ENCODE data around the gene NOXO1.

GRCh38 chr16:1989209-1990100, 8.2 kb upstream of the NOXO1 start, which contains the start of gene SYNGR3:
- TF ChIP-seq TCF7 (IDR thresholded peaks at IDR 0.05; ENCODE audit: borderline replicate concordance) (no peak), NFYB (IDR thresholded peaks at IDR 0.05; ENCODE audit: insufficient read depth, low read depth, low read length) (no peak), SP1 (IDR thresholded peaks at IDR 0.05; ENCODE audit: low read depth, low read length) (no peak), BHLHE40 (IDR thresholded peaks at IDR 0.05; ENCODE audit: borderline replicate concordance in 1 of 2, low read depth in 2 of 2, low read length in 1 of 2) (no peak), CHD4 (IDR thresholded peaks at IDR 0.05) (no peak), REST (IDR thresholded peaks at IDR 0.05; ENCODE audit: low read depth, low read length) (no peak), CTCF (IDR thresholded peaks at IDR 0.05 in 2 of 3, conservative IDR thresholded peaks at IDR 0.05 in 1 of 3; ENCODE audit: control insufficient read depth in 2 of 3, extremely low read depth in 1 of 3, insufficient read depth in 1 of 3, low read depth in 3 of 3, low read length in 3 of 3) (no peak), MAX (IDR thresholded peaks at IDR 0.05; ENCODE audit: low read depth, low read length) (no peak), FOXK2 (IDR thresholded peaks at IDR 0.05) (no peak), MEF2A (IDR thresholded peaks at IDR 0.05; ENCODE audit: insufficient read depth, low read depth, low read length) (no peak), TAF1 (IDR thresholded peaks at IDR 0.05; ENCODE audit: borderline replicate concordance, low read depth, low read length) (no peak), POU2F2 (IDR thresholded peaks at IDR 0.05; ENCODE audit: borderline replicate concordance, low read depth, low read length) (no peak)

Measured in GM12878 (cell line).